Islet of Langerhans (tissue), 1 donor: ENCODE results near the gene BORA.
"Not testable (repeated sequence)": the region's sequence is repeated elsewhere in the genome, so short reads cannot be mapped to it uniquely, and the experiment has no call there.

Experiments
- FAIRE-seq: peaks from one replicate; lab custom pipeline; 2011; peaks lifted over from hg19 to GRCh38; lab: Jason Lieb, UNC

The BORA gene

DNA sequence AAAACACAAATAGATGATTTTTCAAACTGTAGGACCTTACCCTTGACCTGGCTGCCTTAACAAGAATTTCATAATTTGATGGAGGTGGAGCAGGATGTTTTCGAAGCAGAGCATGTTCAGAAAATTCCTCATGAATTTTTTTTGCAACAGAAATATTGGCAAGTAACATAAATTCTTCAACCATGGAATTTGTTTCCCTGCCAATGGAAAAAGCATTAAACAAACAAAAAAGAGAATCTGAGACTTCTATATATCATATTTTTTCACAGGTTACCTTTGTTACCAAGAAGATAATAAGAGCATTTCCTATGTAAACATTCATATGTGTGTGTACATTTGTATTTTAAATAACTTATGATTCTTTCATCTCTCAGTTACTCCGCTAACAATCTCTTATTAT lies 35.7 kb downstream of the BORA start:
- FAIRE-seq = no peak

DNA sequence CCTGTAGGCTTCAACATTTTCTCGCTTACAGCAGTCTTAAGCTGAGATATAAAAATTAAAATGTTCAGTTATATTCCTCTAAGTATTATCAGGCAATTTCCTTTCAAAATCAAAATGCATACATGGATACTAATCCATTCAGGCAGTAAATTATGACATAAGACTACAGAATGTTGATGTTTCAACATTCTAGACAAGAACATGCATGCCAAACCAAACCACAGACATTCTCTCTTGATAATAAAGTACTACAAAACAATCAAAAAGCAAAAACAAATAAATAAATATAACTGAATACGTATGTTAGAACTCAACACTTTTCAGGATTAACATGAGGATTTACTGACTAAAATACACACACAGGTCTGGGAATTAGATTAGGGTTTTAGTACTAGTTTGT lies 46.3 kb downstream of the BORA start:
- FAIRE-seq = peak; percentile 24

DNA sequence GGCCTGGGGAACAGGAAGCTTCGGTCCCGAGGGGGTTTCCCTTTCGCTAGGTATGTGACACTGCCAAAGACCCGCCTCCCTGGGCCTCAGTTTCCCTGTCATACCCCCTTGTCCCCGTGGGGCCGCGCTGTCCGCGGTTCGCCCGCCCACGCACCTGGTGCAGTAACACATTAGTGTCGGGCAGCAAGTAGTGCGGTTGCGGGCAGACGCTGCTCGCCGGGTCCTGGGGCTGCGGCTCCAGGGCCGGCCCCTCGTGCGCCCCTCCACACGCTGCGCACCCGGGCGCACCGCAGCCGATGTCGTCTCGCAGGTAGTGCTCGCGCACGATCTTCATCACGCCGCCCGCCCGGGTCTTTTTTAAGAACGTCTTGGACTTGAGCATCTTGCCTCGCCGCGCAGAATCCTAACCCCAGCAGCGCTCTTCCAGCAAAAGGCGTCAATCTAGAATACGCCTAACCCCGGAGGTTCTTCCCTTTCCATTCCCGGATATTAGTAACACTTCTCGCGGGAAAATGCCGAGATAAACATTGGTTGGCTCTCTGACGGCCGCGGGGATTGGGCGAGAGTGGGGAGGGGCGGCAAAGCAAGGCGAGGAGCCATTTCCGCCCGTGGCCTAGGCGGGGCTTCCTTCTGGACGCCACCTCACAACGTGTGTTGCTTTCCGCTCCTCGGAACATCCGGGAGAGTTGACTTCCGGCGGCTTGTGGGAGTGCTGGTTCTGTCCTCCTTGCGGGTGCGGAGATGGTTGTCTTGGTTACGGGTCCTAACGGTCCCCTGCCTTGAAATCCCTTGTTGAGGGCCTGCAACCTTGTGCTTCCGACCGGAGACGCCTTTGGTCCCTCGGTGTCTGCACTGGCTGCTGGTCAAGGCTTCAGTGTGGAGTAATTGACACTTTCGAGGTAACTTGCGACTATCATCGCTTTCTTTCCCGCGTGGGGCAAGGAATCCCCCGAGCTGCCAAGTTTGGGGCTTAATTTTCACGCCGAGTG lies 54.0 kb downstream of the BORA start, which contains the start of the genes DIS3 and PIBF1:
Gene DIS3 (minus strand): TSS at position 450 of the 989 bp plus-strand sequence. CDS start 68 bp downstream, at position 382.
Gene PIBF1 (plus strand): TSS at position 683 of the 989 bp plus-strand sequence. CDS start 1,337 bp downstream, outside the sequence.
- peak; percentile 99 for FAIRE-seq

DNA sequence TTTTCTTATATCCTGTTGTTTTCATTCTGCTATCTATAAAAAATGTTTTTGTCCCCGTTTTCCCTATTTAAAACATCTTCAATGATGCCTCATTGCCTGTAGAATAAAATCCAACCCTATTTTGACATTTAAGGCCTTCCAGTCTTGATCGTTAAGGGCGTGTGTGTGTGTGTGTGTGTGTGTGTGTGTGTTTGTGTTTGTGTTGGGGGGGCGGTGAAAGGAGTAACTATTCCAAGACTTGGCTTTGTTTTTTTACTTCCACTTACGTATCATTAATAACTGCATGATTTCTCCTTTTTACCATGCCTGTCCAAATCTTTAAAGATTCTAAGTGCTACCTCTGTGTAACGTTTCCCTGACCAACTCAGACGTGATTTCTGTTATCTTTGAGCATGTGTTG lies 55.0 kb downstream of the BORA start:
- no peak for FAIRE-seq

DNA sequence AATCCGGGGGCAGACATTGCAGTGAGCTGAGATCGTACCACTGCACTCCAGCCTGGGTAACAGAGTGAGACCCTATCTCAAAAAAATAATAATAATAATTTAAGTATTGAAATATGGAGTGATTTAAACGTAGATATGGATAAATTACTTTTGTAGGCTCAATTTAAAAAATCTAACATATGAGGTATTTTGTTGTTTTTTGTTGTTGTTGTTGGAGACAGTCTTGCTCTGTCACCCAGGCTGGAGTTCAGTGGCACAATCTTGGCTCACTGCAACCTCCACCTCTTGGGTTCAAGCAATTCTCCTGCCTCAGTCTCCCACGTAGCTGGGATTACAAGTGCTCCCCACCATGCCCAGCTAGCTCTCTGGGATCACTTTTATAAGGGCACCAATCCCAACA lies 57.0 kb downstream of the BORA start:
- not testable (repeated sequence) for FAIRE-seq

DNA sequence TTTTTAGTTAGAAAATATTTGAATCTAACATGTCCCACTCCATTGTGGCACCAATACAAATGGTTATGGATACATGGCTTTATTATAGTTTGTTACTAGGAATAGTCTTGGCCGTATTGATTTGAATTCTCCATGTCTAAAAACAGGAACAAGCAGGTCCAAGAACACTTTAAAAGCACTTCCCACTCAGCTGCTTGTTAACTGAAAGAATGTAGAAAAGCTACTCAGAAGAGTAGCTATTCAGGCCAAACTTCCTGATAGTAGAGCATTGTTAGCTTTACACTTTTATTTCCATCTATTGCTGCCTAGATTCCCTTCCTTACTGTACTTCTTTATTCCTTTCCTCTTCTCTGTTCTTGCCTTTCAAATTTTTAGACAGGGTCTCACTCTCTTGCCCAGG lies 61.1 kb downstream of the BORA start:
- no peak for FAIRE-seq

DNA sequence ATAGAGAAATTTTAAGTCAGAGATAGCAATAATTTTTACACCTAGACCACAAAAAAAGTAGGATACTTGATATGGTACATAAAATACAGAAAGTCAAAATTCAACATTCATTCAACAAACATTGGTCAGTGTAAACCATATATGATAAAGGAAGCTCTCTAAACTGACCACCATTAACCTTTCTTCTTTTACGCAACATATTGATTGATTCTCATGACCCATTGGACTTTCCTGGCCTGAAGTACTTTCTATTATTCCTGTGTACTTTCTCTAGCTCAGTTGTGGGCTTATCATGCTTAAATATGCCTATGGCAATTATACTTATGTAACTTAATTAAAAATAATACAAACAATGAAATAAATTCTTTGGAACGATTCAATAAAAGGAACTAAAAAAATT lies 64.9 kb downstream of the BORA start:
- FAIRE-seq = no peak

DNA sequence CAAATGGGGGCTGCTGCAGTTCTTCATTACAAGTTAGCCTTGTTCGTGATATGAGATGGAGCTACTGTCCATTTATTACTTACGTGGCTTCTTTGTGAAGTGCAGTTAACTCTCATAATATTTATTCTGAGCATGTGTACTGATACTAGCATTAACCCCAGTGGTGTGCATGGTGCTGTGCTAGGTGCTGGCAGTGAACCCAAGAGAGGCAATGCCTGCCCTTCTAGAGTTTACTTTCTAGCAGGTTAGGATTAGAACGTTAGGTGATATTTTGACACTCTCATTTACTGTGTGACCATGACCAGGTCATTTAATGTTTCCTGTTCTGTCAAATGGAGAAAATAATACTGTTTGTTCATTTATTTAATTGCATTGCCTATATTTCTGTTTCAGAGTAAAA lies 71.1 kb downstream of the BORA start:
- no peak for FAIRE-seq

DNA sequence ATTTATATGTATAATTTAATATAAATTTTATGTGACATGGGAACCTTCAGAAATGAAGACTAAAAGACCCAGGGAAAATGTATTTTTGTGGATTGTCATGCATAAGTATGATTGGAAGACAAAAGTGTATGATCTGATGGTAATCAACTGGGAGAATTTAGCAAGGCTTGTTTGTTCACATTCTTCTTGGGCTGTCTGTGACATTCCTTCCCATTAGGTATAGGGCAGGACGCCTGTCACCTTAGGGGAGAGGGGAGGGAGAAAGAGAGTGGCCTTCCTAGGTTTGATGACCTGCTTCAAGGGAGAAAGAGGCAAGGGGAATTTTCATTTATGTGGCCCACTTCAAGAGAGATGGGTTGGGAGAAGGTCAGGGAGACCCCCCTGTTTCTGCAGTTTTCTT lies 76.6 kb downstream of the BORA start:
- FAIRE-seq = no peak
